Activated CD8-positive, alpha-beta memory T cell treated with anti-CD3 and anti-CD28 coated beads for 24 hours (primary cell): ENCODE results near the gene CAV1.

Experiments
- DNase-seq: peaks from one replicate; pipeline ENCODE4 v3.0.0-alpha.2; 2020

Gene CAV1

DNA sequence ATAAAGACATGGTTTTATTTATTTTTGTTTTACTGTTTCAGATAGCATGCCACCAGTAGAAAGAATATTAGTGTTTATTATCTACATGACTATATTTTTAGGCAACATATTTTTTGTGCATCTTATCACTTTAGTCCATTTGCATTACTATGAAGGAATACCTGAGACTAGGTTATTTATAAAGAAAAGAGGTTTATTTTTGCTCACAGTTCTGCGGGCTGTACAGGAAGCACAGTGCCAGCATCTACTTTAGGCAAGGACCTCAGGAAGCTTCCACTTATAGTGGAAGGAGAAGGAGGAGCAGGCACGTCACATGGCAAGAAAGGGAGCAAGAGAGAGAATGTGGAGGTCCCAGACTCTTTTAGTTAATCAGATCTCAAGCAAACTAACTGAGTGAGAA lies 19.6 kb upstream of the CAV1 start:
- no peak for DNase-seq

DNA sequence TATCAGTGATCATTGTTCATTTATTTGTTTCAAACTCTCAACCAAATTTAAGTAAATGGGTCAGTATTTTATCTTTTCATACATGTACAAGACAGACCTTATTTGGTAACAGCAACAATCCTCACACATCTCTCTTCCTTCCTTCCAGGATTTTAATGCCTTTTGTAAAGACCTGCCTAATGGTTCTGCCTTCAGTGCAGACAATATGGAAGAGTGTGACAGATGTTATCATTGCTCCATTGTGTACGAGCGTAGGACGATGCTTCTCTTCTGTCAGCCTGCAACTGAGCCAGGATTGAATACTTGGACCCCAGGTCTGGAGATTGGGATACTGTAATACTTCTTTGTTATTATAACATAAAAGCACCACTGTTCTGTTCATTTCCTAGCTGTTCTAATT lies 19.0 kb upstream of the CAV1 start:
- no peak for DNase-seq

DNA sequence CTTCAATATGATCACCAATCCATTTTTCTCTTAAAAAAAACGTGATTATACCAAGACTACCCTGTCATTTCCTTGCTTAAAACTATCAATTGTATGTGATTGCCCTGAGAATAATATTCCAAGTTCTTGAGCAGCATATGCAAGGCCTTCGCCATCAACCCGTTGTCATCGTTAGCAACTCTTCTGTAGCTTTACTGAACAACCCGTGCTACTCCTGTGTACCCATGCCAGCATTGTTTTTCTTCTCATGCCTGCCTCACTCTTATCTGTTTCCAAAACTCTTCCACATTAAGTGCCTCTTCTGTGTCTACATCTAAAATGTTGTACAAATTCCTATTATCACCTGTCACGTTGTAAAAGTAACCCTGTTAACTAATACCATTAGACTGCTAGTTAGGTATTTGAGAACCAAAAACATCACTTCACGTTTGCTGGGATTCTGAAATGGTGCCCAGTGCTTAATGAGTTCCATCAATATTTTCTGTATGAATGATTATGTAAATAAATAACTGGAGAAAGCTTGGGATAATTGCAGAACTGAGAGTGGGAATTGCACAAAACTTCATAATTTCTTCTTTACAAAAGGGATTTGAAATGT lies 14.8 kb upstream of the CAV1 start:
- DNase-seq = no peak

DNA sequence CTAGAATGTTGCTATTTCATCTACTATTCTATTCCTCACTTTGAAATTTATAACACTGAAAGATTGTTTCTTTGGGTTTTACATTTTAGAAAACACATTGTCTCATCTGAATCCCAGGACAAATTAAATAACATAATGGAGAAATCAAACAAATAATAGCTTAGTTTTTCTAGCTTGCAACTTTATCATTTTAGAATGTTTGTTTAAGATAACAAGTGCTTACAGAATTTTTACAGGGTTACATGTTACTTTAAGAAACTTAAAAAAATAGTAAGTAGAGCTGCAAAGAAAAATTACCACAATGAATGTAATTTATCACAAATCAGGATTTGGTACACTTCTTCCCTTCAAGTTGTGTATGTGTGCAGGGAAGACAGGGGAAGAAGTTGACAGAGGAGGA lies 14.0 kb upstream of the CAV1 start:
- DNase-seq = no peak

DNA sequence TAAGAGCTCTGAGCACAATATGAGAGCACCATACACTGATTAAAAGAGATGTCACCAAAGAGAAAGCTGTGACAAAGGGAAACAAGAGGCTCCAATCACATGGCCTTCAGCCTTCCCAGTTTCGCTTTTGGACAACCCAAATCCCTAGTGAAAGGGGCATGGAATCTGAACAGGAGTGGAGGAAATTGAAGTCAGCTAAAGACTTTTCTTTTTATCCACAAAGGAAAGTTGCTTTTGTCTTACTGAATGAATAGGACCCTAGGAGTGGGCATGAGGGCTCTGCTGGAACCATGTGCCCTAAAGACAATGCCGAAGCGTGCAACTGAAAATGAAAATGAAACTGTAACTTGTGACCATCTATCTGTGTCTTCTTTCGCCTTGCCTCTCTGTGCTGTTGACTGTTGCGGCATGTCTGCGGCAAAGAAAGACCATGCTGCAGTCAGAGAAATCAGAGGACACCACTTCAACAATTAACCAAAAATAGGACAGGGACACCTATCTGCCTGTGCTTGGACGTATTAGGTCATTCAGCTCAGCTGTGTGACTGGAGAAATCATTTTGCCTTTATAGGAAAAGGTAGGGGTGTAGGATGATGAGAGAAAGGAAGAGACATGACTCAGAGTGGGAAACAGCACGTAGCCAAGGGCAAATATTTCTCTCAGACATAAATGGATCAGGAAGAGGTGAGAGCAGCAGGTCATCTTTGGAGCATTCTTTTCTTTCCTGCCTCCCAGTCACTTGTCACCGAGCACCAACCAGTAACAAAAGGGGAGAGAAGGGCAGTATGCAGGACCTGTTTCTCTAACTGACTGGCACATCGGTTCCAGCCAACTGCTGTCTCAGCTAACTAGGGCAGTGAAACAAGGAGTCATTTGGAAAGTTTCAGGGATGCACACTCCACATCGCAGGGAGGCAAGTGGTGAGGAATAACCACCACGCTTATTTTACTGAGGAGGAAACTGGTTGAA lies 13.0 kb upstream of the CAV1 start:
- DNase-seq = no peak

DNA sequence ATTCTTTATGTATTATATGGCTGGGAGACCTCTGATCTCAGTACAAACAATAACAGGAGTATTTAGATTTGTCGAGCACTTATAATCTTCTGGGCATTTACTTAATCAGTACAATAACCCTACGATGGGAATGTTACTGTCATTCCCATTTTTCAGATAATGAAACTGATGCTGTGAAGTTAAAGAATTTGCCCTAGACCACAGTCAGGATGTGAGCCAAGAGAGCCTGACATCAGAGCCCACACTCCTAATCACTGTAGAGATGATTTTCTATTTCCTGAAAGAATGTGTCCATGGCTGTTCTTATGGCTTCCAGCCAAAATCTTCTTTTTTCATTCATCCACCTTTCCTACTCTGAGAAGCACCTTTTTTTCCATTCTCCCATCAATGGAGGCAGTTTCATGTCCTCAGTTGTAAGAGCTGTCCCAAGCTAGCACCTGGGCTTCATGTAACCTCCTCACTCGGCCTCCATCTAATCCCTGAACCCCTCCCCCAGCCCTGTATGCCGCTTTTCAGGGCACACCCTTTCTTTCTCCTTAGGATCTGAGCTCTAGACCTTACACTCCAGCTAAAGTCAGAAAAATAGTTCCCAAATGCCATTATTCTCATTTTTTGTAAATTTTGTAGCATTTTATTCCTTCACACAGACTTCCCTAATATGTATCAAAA lies 12.2 kb upstream of the CAV1 start:
- DNase-seq = no peak

DNA sequence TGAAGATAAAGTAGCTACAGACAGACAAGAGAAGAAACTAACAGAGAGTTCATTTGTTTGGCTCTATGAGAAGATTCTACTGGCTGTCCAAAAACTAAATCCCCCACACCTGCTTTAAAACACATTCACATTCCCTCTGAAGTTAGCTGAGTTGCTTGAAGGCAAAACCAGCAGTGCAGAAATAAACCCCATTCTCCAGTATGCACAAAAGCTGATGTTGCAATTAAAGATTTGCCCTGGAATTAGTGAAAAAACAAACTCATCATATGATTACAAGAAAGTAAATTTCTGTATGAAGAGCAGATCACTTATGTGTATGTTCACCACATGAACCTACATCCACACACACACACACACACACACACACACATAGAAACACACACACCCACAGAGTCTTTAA lies 9.3 kb upstream of the CAV1 start:
- no peak for DNase-seq

DNA sequence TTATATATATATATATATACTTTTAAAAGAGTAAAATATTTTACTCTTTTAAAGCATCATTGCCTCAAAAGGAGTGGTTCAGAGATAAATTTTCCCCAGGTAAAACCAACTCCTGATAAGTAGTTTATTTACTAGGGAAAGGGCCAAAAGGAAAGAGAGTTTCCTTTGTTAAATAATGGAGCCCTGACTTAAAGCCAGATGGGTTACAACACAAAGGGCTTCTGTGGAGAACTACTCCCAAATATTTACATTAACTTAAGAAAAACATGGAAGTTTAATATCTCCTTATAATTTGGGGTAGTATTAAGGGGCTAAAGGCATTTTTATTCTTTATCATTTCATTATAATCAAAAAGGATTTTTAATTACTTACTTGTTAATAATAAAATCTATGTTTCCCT lies 8.5 kb upstream of the CAV1 start:
- no peak for DNase-seq

DNA sequence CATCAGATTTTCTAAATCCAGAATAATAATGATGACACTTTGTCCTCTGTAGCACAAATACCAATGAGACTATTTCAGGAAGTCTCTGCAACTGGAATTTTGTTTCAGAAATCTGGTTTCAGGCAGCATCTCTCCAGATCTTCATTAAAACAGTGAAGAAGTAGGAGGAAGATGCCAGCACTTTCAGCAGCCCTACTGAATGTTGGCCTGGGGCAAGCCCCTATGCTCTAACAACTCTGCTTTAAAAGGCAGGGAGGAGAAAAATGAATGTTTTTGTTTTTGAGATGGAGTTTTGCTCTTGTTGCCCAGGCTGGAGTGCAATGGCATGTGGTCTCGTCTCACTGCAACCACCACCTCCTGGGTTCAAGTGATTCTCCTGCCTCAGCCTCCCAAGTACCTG lies 7.2 kb upstream of the CAV1 start:
- no peak for DNase-seq

DNA sequence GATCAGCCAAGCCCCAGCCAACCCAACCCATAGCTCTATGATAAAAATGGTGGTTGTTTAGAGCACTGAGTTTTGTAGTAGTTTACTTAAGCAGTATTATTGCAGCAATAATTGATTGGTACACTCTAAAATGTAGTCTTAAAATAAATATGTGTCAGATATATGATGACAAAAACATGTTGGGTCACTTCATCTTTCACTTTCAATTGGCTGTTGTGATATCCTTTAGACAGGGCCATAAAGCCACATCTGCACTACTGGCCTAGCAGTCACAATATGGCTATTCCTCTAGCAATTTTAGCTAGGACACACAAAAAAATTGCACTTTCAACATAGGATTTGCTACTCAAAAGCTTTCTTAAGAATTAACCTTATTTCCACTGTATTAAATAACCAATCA lies 5.9 kb upstream of the CAV1 start:
- no peak for DNase-seq

DNA sequence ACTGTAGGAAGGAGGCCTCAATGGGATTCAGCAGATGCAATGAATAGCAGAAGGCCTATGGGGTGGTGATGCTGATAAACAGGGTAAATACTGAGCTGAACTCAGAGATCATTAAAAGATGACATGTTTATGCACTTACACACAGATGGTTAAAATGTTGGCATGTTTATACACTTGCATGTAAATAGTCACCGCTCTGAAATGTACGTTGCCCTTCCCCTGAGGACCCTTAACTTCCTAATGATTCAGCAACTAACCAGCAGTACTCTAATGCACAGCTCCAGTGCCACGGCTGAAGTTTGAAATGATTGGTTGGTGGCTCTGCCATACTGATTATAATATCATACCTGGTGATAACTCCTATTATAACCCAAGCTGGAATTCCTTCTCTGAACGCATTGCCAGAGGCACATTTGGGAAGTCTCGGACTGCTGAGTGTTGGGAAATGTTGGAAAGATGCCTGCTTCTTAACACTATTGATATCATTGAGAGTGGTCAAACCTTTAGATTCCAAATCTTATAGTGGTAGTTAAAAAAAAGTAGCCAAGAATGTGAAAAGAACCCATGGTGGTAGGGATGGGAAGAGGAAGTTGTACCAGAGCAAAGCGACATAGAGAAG lies 3.7 kb upstream of the CAV1 start:
- DNase-seq = no peak

DNA sequence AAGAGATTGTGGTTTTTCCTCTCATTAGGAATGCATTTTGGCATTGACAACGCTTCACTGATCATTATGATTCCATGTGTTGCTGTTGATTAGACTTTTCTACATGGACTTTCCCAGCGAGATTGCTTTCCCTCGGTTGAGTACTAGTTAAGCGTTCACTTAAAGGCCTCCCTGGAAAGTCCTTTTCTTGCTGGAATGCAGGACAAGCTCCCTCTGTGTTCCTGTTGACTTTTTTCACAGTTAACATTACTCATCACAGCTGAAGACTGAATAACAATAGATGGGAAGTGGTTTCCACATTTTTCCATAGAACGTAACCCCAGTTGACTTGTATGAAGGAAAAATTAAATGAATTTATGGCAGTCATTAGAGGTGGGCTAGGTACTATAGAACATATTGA lies 2.6 kb upstream of the CAV1 start:
- DNase-seq = no peak

DNA sequence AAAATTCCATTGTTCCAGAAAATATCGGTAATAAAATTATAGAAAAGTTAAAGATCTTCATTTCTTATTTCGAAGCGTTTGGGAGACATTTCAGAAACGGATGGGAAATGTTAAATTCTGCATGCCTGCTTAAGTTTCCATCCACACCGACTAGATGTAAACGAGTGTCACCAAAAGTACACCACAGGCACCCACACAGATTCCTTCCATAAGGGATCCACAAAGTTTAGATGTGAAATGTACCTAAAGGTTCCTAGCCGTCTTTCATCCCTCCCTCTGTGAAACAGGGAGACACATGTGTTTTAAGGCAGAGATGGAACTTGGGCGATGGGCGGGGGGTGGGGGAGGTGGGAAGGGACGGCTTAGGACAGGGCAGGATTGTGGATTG lies 621 bp upstream of the CAV1 start:
- DNase-seq = no peak

DNA sequence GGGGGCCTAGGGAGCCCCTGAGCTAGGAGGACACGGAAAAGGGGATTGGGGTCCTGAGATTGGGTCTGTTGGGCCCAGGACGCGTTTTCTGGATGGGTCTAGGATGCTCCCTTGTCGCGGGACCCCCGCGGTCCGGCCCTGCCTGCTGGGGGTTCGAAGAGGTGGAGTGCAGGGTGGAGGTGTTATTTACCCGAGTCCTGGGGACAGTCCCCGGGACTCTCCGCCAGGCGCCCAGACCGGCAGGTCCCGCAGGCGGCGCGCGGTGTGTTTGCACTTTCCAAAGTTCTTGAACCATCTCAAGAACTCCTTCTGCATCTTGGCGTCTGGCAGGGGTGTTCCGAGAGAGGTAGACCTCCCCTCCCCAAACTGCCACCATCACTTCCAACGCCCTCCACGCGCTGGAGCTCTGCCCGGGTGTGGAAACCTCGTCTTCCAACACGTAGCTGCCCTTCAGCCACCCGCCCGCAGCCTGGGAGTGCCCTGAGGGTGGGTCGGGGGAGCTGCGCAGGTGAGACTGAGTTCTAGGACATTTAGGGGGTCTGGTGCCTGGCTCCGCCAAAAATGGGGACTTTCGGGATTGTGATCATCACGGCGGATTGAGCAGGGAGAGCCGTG lies 569 bp downstream of the CAV1 start:
- DNase-seq = peak; percentile 77

DNA sequence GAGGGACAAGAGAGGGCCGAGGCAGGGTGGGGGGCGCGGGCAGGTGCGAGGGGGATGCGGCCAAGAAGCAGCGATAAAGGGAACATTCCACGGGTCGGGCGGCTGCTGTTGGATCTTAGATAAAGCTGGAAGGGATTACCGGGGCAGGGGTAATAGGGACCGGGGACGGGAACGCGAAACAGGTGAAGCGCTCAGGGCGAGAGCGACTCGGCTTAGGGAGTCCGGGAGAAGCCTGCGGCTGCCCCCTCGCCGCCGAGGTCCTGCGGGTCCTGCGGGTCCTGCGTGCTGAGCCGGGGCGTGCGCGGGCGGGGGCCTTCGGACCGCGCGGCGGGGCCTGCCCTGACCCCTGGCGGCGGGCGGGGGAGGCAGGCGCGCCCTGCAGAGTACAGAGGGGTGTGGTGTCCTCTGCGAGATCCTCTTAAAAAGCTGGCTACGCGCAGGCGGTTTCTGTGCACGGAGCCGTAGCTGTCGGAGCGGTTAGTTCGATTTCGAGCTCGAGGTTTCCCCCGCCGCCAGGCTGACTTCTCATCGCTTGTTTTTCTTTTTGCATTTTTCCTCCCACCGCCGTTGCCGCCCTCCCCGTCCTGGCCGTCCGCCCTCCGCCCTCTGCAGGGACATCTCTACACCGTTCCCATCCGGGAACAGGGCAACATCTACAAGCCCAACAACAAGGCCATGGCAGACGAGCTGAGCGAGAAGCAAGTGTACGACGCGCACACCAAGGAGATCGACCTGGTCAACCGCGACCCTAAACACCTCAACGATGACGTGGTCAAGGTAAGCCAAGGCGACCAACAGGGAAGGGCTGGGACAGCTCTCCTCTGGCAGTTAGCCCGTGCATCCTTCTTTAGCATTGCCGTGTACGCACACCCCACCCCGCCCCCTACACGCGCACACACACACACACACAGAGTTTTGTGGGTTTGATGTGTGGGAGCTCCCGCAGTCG lies 1.4 kb downstream of the CAV1 start:
- peak; percentile 84 for DNase-seq

DNA sequence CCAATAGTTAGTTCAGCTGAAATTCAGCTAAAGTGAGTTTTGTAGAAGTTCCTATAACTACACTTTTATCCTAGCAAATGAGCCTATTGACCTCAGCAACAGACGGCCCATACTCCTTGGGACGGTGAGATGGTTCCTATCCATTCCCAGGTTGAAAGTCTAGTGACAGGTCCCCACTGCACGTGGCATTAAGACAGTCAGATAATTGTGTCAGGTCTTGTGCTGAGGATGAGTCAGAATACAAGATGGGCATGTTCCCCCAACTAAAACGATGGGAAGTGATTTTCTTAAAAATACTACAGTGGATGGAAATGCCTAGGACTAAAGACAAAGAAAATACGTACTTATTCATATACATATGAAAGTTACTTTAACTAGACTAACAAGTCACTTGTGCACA lies 2.1 kb downstream of the CAV1 start:
- DNase-seq = no peak

DNA sequence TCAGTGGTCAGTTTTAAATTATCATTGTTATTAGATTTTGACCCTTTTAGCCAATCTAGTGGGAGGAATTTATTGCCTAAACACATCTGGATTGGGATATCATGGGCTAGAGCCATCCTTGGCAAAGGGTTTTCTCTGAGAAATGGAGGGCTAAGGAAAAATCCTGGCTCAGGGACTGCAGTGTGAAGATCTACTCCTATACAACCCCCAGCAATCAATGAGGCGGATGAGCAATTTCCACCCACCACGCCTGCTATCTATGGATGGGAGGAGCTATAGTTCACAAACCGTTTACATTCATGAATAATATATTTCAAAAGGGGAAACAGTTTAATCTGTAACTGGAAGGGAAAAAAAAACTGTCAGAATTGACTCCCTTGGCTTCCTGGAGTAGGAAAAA lies 2.7 kb downstream of the CAV1 start:
- no peak for DNase-seq

DNA sequence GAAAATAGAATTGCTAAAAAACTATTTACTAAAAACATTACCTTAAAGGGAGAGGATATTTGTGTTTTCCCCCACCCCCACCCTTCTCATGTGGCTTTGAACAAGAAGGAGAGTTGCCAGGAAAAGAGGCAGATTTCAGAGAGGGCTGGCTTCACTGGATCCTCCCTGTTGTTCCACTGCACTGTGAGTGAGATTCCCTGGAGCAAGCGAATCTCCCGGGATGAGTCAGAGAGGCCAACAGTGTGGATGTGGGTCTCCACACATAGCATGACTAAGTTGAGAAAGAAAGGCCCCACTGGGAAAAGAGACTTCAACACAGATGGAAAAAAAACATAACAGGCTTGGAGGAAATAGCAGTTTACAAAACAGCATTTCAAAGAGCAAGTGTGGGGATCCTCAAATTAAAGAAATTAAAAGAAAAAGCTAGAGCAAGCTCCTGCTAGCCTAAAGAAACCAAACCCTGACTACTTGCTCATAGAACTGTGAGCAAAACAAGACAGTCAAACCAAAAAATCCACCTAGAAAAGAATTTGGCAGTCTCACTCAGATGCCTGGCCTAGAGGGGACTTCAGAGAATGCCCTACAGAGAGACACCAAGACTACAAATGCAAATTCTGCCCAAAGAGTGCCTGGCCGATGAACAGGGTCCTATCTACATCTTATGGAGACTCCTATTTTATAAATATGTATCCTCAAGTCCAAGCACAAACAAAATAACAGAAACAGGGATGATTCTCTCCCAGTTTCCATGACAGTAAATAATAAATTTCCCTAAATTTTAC lies 3.4 kb downstream of the CAV1 start:
- no peak for DNase-seq

DNA sequence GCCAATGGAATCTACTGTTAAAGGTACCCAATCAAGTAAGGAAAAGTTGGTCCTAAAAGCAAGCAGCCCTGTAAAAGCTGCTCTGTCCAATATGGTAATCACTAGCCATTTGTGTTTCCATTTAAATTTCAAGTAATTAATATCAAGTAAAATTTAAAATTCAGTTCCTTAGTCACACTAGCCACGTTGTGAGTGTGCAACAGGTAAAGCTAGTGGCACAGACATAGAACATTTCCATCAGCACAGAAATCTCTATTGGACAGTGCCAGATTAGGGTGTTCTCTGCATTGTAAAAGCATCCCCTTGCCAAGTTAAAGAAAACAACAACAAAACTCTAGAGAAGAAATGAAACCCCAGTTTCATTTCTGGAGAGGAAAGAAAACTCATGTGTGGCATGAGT lies 4.4 kb downstream of the CAV1 start:
- no peak for DNase-seq

DNA sequence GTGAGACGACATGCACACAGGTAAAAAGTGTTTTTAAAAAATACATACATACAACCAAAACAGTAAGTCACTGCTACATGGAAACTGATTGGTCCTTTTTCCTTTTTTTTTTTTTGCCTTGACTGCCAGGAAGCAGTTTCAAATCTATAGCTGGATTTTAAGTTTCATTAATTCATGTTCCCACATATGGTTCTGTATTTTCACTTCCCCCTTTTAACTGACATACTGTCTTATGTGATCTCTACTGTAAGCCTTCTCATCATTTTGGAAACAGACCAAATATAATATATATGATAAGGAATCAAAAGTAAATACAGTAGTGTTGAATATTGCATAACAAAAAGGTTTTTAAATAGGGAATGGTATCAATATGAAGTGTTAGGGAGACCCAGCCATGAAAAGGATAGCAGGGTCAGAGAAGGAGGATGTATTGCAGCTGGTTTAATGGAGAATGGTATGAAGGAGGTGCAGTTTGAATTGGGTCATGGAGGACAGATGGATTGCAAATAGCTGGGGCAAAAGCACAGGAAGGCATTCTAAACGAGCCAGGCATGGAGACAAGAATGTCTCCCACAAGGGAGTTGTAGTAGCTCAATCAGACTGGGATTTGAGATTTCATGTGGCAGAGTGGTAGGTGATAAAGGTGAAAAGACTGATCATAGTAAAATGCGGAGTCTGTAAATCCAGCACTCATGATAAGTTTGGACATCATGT lies 5.4 kb downstream of the CAV1 start:
- DNase-seq = no peak
